Measurements from ENCODE around the gene ACSS1.

The ACSS1 gene

DNA sequence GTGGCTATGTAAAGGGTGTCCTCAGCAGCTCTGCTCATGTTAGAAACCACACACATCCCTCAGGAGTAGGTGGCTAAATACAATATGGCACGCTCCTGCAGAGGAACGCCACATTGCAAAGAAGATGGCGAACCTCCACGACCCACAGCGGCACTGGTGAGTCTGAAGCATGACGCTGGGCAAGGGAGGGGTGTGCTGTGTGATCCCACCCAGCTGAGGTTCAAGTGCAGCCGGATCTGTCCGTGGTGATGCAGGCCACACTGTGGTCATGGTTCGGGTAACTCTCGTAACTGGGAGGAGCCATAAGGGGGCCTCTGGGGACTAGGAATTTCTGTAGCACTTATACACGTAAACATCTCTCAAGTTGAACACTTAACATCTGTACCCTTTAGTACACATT lies 42.0 kb downstream of the ACSS1 start:
- Histone ChIP-seq H3K36me3 (ENCODE audit: low read depth) (no peaks in the 10 kb centered on the region), H3K27ac (ENCODE audit: poor library complexity, severe bottlenecking) (no peak overlapping the region), H3K9me3 (ENCODE audit: severe bottlenecking) (no peaks in the 10 kb centered on the region), H3K4me1 (ENCODE audit: insufficient read depth, poor library complexity, severe bottlenecking) (peaks cover 6% of the 10 kb centered on the region), H3K27me3 (ENCODE audit: insufficient read depth, poor library complexity, severe bottlenecking) (no peaks in the 10 kb centered on the region), H3K4me3 (ENCODE audit: severe bottlenecking) (no peak overlapping the region)
- peak; percentile 21 for DNase-seq (ENCODE audit: low spot score)
- ATAC-seq (ENCODE audit: low read depth) = no peak
- TF ChIP-seq, protein P1, sequence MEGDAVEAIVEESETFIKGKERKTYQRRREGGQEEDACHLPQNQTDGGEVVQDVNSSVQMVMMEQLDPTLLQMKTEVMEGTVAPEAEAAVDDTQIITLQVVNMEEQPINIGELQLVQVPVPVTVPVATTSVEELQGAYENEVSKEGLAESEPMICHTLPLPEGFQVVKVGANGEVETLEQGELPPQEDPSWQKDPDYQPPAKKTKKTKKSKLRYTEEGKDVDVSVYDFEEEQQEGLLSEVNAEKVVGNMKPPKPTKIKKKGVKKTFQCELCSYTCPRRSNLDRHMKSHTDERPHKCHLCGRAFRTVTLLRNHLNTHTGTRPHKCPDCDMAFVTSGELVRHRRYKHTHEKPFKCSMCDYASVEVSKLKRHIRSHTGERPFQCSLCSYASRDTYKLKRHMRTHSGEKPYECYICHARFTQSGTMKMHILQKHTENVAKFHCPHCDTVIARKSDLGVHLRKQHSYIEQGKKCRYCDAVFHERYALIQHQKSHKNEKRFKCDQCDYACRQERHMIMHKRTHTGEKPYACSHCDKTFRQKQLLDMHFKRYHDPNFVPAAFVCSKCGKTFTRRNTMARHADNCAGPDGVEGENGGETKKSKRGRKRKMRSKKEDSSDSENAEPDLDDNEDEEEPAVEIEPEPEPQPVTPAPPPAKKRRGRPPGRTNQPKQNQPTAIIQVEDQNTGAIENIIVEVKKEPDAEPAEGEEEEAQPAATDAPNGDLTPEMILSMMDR (IDR thresholded peaks at IDR 0.05; ENCODE audit: poor library complexity, severe bottlenecking) = no peak

DNA sequence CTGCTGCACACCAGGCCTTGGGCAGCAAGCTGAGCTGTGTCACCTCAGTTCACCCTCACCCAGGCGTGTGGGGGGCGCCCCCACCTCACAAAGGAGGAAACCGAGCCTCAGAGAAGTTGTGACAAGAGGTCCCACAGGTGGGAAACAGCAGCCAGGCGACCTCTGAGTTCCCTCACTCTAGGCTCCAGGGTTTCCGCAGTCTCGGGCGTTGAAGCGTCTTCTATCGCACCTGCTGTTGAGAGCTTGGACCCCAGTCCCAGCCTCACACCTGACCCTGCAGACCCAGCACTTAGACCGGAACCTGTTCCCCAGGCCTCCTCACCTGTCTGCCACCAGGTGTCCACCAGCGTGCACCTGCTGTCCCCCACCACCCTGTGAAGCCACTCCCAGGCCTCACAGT lies 43.1 kb downstream of the ACSS1 start:
- H3K4me1 ChIP-seq (ENCODE audit: insufficient read depth, poor library complexity, severe bottlenecking) = peaks cover 6% of the 10 kb centered on the region
- no peaks in the 10 kb centered on the region for H3K36me3 ChIP-seq (ENCODE audit: low read depth)
- TF ChIP-seq, protein P1 (IDR thresholded peaks at IDR 0.05; ENCODE audit: poor library complexity, severe bottlenecking) = no peak
- H3K4me3 ChIP-seq (ENCODE audit: severe bottlenecking) = no peak overlapping the region
- ATAC-seq (ENCODE audit: low read depth) = no peak
- peak; percentile 51 for DNase-seq (ENCODE audit: low spot score)
- no peaks in the 10 kb centered on the region for H3K9me3 ChIP-seq (ENCODE audit: severe bottlenecking)
- no peak overlapping the region for H3K27ac ChIP-seq (ENCODE audit: poor library complexity, severe bottlenecking)
- no peaks in the 10 kb centered on the region for H3K27me3 ChIP-seq (ENCODE audit: insufficient read depth, poor library complexity, severe bottlenecking)

DNA sequence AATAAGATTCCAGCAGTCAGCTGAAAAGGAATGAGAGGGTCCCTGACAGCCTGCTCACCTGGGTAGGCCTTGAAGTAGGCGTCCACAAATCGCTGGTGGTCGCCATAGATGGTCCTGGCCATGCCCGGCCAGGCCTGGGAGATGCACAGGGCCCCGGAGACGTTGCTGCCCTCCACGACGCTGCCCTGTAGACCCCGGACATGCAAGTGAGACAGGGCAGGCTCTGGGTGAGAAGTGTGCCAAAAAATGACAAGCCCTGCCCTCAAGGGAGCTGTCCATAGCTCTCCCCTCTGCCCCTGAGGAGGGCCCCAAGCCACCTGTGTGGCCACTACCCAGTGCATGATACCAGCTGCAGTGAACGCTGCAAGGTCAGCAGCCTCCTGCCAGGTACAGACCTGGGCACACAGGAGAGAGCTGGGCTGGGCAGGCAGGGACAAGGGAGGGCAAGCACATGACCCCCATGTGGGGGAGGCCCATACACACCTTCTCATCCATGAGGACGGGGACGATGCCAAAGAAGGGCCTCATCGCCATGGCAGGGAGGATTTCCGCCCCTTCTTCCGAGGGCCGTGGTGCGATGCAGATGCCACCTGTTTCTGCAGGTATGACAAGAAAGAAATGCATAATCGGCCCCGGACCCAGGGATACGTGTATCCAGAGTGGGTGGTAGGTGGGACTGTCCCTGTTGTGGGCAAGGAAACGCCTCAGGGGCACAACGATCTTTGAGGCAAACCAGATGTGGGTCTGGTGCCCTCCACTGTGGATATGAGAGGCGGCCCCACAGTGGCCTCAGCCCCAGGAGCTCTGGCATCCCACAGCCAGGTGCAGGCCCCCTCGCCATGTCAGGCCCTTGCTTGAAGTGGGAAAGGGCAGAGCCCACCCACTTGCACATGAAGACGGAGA lies 44.2 kb downstream of the ACSS1 start:
- Histone ChIP-seq H3K4me1 (ENCODE audit: insufficient read depth, poor library complexity, severe bottlenecking) (peaks cover 6% of the 10 kb centered on the region), H3K27me3 (ENCODE audit: insufficient read depth, poor library complexity, severe bottlenecking) (no peaks in the 10 kb centered on the region), H3K4me3 (ENCODE audit: severe bottlenecking) (no peak overlapping the region), H3K36me3 (ENCODE audit: low read depth) (no peaks in the 10 kb centered on the region), H3K9me3 (ENCODE audit: severe bottlenecking) (no peaks in the 10 kb centered on the region), H3K27ac (ENCODE audit: poor library complexity, severe bottlenecking) (no peak overlapping the region)
- no peak for ATAC-seq (ENCODE audit: low read depth)
- TF ChIP-seq, protein P1 (IDR thresholded peaks at IDR 0.05; ENCODE audit: poor library complexity, severe bottlenecking) = no peak
- DNase-seq (ENCODE audit: low spot score) = peak; percentile 58

DNA sequence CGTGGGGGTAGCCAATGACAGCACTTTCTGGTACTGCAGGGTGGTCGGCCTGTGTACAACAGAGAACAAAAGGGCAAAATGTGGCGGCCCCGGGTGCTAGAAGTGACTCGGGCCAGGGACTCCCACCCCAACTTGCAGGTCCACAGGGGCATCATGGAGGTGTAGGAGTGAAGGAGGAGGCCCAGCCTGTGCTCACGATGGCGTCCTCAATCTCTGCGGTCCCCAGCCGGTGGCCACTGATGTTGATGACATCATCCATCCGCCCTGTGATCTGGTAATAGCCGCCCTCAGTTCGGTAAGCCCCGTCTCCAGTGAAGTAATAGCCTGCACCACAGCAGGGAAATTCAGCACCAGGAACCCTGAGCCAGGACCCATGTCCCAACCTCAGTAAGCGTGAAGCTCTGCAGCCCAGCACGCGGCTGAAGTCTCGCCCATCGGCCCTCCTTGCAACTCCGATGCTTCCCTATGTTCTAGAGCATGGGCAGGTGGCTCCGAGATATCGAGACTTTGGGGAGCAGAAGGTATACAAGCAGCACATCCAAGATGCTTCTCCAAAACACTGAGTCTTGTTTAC lies 45.2 kb downstream of the ACSS1 start:
- peaks cover 6% of the 10 kb centered on the region for H3K4me1 ChIP-seq (ENCODE audit: insufficient read depth, poor library complexity, severe bottlenecking)
- H3K4me3 ChIP-seq (ENCODE audit: severe bottlenecking) = no peak overlapping the region
- ATAC-seq (ENCODE audit: low read depth) (no peak), DNase-seq (ENCODE audit: low spot score) (no peak)
- H3K27me3 ChIP-seq (ENCODE audit: insufficient read depth, poor library complexity, severe bottlenecking) = no peaks in the 10 kb centered on the region
- H3K36me3 ChIP-seq (ENCODE audit: low read depth) = no peaks in the 10 kb centered on the region
- H3K27ac ChIP-seq (ENCODE audit: poor library complexity, severe bottlenecking) = no peak overlapping the region
- TF ChIP-seq, protein P1 (IDR thresholded peaks at IDR 0.05; ENCODE audit: poor library complexity, severe bottlenecking) = no peak
- H3K9me3 ChIP-seq (ENCODE audit: severe bottlenecking) = no peaks in the 10 kb centered on the region

DNA sequence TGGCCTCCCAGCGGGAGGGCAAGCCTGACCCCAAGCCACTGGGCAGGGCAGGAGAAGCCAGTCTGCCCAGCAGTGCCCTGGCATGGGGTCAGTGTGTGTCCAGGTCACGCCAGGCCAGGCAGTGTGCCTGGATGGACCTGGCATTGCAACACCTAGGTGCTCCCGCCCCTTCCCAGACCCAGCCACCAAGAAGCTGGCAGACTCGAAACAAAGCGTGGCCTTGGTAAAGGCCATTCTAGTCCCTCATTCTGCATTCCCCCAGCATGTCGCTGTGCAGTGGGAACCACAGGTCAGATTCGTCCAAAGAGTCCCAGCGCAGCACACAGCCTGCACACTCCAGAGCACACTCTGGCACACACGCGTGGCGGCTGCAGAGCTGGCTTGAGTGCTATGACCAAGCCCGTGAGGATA lies 46.1 kb downstream of the ACSS1 start:
- DNase-seq (ENCODE audit: low spot score) (no peak), ATAC-seq (ENCODE audit: low read depth) (no peak)
- H3K9me3 ChIP-seq (ENCODE audit: severe bottlenecking) = no peaks in the 10 kb centered on the region
- H3K27me3 ChIP-seq (ENCODE audit: insufficient read depth, poor library complexity, severe bottlenecking) = no peaks in the 10 kb centered on the region
- no peaks in the 10 kb centered on the region for H3K36me3 ChIP-seq (ENCODE audit: low read depth)
- no peaks in the 10 kb centered on the region for H3K4me1 ChIP-seq (ENCODE audit: insufficient read depth, poor library complexity, severe bottlenecking)
- no peak overlapping the region for H3K4me3 ChIP-seq (ENCODE audit: severe bottlenecking)
- H3K27ac ChIP-seq (ENCODE audit: poor library complexity, severe bottlenecking) = no peak overlapping the region
- TF ChIP-seq, protein P1 (IDR thresholded peaks at IDR 0.05; ENCODE audit: poor library complexity, severe bottlenecking) = no peak
